K562 (cell line): ENCODE measurements around the gene LAG3. TPM values are rescaled to one million over a fixed set of nuclear protein-coding genes. Genes with fewer than 3 reads are reported as not detected.

Experiments used
- ATAC-seq: fragments of 200-7000 bp; cut with Tn5 transposase; 3 replicates; pipeline ENCODE4 v1.9.1; 2020; ENCODE audit warnings: moderate library complexity
- BruUV-seq: library from RNA; stranded (reverse); fragments of 400-500 nt; replicated peaks from 2 replicates; lab custom pipeline; 2021; lab: Mats Ljungman, UMichigan
- CTCF ChIA-PET: fragments of 300-600 bp; formaldehyde crosslinking; extraction: SDS; loops from one replicate; lab custom pipeline; 2021; ENCODE audit warnings: low intra/inter-chr PET ratio; lab: Yijun Ruan, JAX
- POLR2A ChIA-PET: fragments of 300-600, 350-650 bp; sonication (Branson Sonifier 250); formaldehyde crosslinking; extraction: SDS; loops from one replicate; lab custom pipeline; 2021; ENCODE audit warnings: antibody characterized with exemption, inconsistent platforms; lab: Yijun Ruan, JAX
- DNase-seq, 4 experiments: peaks; one replicate each; pipeline versions ENCODE4 v3.0.0 to v3.0.0-alpha.2; 2011 to 2018; ENCODE audit warnings: low spot score in 3 of 4, mixed read lengths in 3 of 4; ENCODE audit errors: extremely low read depth in 1 of 4
- FAIRE-seq: peaks from 2 replicates; lab custom pipeline; 2011; peaks lifted over from hg19 to GRCh38; lab: Jason Lieb, UNC
- H2AFZ ChIP-seq: 2 replicates; pipeline ENCODE4 v1.6.0; 2011; ENCODE audit warnings: low read depth, low read length, control low read depth, inconsistent platforms
- H3K27ac ChIP-seq: fragments of 200-600 bp; 3 replicates; pipeline ENCODE4 v1.8.0; 2011; ENCODE audit warnings: low read depth, mild to moderate bottlenecking, control low read depth, inconsistent platforms, low read length, moderate library complexity, mixed read lengths; ENCODE audit errors: extremely low read depth
- H3K27me3 ChIP-seq, 2 experiments: fragments of 300-600 bp in 1 of 2; 2 replicates in 1 of 2; 3 replicates in 1 of 2; pipeline versions ENCODE4 v1.6.0 to v1.8.0; 2011; ENCODE audit warnings: inconsistent platforms in 2 of 2, low read length in 2 of 2, mild to moderate bottlenecking in 1 of 2, mixed read lengths in 1 of 2, moderate library complexity in 1 of 2; ENCODE audit not compliant: control insufficient read depth in 2 of 2, insufficient read depth in 2 of 2
- H3K36me3 ChIP-seq: fragments of 300-600 bp; 3 replicates; pipeline ENCODE4 v1.8.0; 2011; ENCODE audit warnings: mild to moderate bottlenecking, low read length, inconsistent platforms; ENCODE audit not compliant: control insufficient read depth, insufficient read depth
- H3K4me1 ChIP-seq, 2 experiments: fragments of 200-600 bp in 1 of 2; replicated peaks in 1 of 2; 2 replicates in 1 of 2; 3 replicates in 1 of 2; pipeline versions ENCODE4 v1.5.1 to v1.8.0; 2011; ENCODE audit warnings: inconsistent platforms in 2 of 2, low read length in 2 of 2, mild to moderate bottlenecking in 1 of 2, mixed read lengths in 1 of 2, moderate library complexity in 1 of 2; ENCODE audit not compliant: control insufficient read depth in 2 of 2, insufficient read depth in 2 of 2
- H3K4me2 ChIP-seq: 2 replicates; pipeline ENCODE4 v1.6.1; 2011; ENCODE audit warnings: low read length, control low read depth, inconsistent platforms, mixed read lengths; ENCODE audit not compliant: insufficient read depth
- H3K4me3 ChIP-seq: fragments of 200-600 bp; sonication (generic), shearing (Covaris generic); 2 replicates; pipeline ENCODE4 v1.5.1; 2016; ENCODE audit warnings: control low read depth, inconsistent platforms
- H3K79me2 ChIP-seq: fragments of 200-600 bp; 3 replicates; pipeline ENCODE4 v1.8.0; 2011; ENCODE audit warnings: low read length, inconsistent platforms; ENCODE audit not compliant: control insufficient read depth, insufficient read depth
- H3K9ac ChIP-seq, 2 experiments: 2 replicates each; pipeline versions ENCODE4 v1.6.0 to v1.6.1; 2011; ENCODE audit warnings: low read depth in 2 of 2, low read length in 2 of 2, control low read depth in 1 of 2, inconsistent platforms in 1 of 2, mild to moderate bottlenecking in 1 of 2, mixed read lengths in 1 of 2; ENCODE audit not compliant: insufficient read depth in 1 of 2
- H3K9me1 ChIP-seq: one replicate; pipeline ENCODE4 v1.6.0; 2011; ENCODE audit warnings: inconsistent platforms, mild to moderate bottlenecking, low read length, moderate library complexity; ENCODE audit not compliant: control insufficient read depth, insufficient read depth
- H3K9me3 ChIP-seq: replicated peaks from 2 replicates; pipeline ENCODE4 v1.5.1; 2011; ENCODE audit warnings: low read depth, low read length, inconsistent platforms; ENCODE audit not compliant: control insufficient read depth, insufficient read depth
- H4K20me1 ChIP-seq: replicated peaks from 2 replicates; pipeline ENCODE4 v1.6.1; 2011; ENCODE audit warnings: low read length, inconsistent platforms, mixed read lengths; ENCODE audit not compliant: control insufficient read depth, insufficient read depth
- BHLHE40 ChIP-seq: IDR thresholded peaks from 2 replicates; pipeline ENCODE4 v1.6.1; 2011; ENCODE audit warnings: low read length, improper control_type of control experiment
- E2F3 ChIP-seq: fragments of 250-450 bp; sonication (Bioruptor Pico); IDR thresholded peaks from 2 replicates; pipeline ENCODE4 v1.4.0; 2020; ENCODE audit warnings: mild to moderate bottlenecking
- KLF16 ChIP-seq: IDR thresholded peaks from 2 replicates; pipeline ENCODE4 v1.6.1; 2016; ENCODE audit warnings: antibody characterized with exemption
- POLR2A ChIP-seq: fragments of 450-650 bp; conservative IDR thresholded peaks from 2 replicates; pipeline ENCODE4 v1.6.1; 2016
- POLR2AphosphoS2 ChIP-seq: IDR thresholded peaks from 2 replicates; pipeline ENCODE4 v1.6.1; 2012; ENCODE audit warnings: low read length, improper control_type of control experiment
- RBM22 ChIP-seq: fragments of 200-400 bp; formaldehyde crosslinking; IDR thresholded peaks from 2 replicates; pipeline ENCODE4 v1.6.1; 2018; ENCODE audit warnings: low read length, low read depth; ENCODE audit not compliant: poor library complexity, severe bottlenecking
- RBM25 ChIP-seq: fragments of 200-400 bp; formaldehyde crosslinking; IDR thresholded peaks from 2 replicates; pipeline ENCODE4 v1.6.1; 2018; ENCODE audit warnings: low read length, low read depth, moderate library complexity; ENCODE audit not compliant: severe bottlenecking
- TAF9B ChIP-seq: fragments of 450-650 bp; IDR thresholded peaks from 2 replicates; pipeline ENCODE4 v1.6.1; 2018; ENCODE audit warnings: mild to moderate bottlenecking; ENCODE audit not compliant: partially characterized antibody
- WGBS: fragments of 100-300 bp; shearing (Covaris generic); methylation state at CpG from one replicate; pipeline ENCODE4 v1.1.6; 2016; ENCODE audit warnings: low coverage, mixed read lengths; ENCODE audit not compliant: insufficient coverage; ENCODE audit errors: missing lambda C conversion rate; 5-methylcytosine and 5-hydroxymethylcytosine counted together
- in situ Hi-C: fragments of 300-500 bp; cut with MboI; formaldehyde crosslinking; loops from 4 replicates; pipeline ENCODE4 v1.15.0; 2018; ENCODE audit warnings: inconsistent platforms, mixed read lengths
- intact Hi-C: fragments of 100-400 bp; cut with micrococcal nuclease; formaldehyde crosslinking; loops from 2 replicates; pipeline ENCODE4 v1.14.2; 2022
- polyA plus RNA-seq, 8 experiments: library from polyadenylated mRNA; depleted of rRNA in 4 of 8; stranded (reverse) in 5 of 8; unstranded in 3 of 8; fragments of >200 nt; fragmentation: Nextera tagmentation in 2 of 8; fragmentation: Illumina TruSeq in 1 of 8; extraction: Ambion mirVana in 2 of 8; extraction: Trizol in 1 of 8; gene quantifications; 2 replicates each; pipeline versions ENCODE4 v1.2.1 to v1.2.3, GENCODE V29; 2011 to 2014; ENCODE audit warnings: inconsistent platforms in 1 of 8, missing spikeins in 1 of 8
- total RNA-seq, 7 experiments: library from RNA; depleted of rRNA in 6 of 7; stranded (reverse); fragments of >200 nt in 6 of 7; fragmentation: Illumina TruSeq in 2 of 7; extraction: Trizol in 2 of 7; gene quantifications; 2 replicates each; pipeline versions ENCODE4 v1.2.1 to v1.2.3, GENCODE V29; 2011 to 2021; ENCODE audit warnings: low replicate concordance in 1 of 7
- TF ChIP-seq, protein P1 (sequence below): fragments of 200-400 bp; formaldehyde crosslinking; IDR thresholded peaks from 2 replicates; pipeline ENCODE4 v1.6.1; 2017; ENCODE audit warnings: mild to moderate bottlenecking, low read depth, low read length, moderate library complexity
- TF ChIP-seq, protein P2 (sequence below): fragments of 250-450 bp; sonication (Bioruptor Pico); IDR thresholded peaks from 2 replicates; pipeline ENCODE4 v1.9.0; 2021; ENCODE audit warnings: mild to moderate bottlenecking
- TF ChIP-seq, protein P3 (sequence below), 2 experiments: IDR thresholded peaks; 2 replicates each; pipeline ENCODE4 v1.6.1; 2011; ENCODE audit warnings: borderline replicate concordance in 1 of 2, control low read depth in 1 of 2, low read depth in 1 of 2, low read length in 1 of 2, mild to moderate bottlenecking in 1 of 2, mixed read lengths in 1 of 2, moderate library complexity in 1 of 2; ENCODE audit not compliant: insufficient read depth in 1 of 2, insufficient read length in 1 of 2, poor library complexity in 1 of 2, severe bottlenecking in 1 of 2; ENCODE audit errors: extremely low read depth in 1 of 2
- TF ChIP-seq, protein P4 (sequence below): sonication (generic); formaldehyde crosslinking; IDR thresholded peaks from 2 replicates; pipeline ENCODE4 v1.8.0; 2022; ENCODE audit warnings: mild to moderate bottlenecking, missing genetic modification reagents, borderline replicate concordance
- TF ChIP-seq, protein P5 (sequence below): fragments of 150-350 bp; conservative IDR thresholded peaks from 2 replicates; pipeline ENCODE4 v1.6.1; 2014; ENCODE audit warnings: low read length

Gene LAG3
- total and polyA plus RNA-seq, 9 of the 15 experiments (the other 6 are each of a cell fraction or from before 2014, with no cell fraction given): 0.07 to 0.66 (median 0.09) TPM; not detected in 1

DNA sequence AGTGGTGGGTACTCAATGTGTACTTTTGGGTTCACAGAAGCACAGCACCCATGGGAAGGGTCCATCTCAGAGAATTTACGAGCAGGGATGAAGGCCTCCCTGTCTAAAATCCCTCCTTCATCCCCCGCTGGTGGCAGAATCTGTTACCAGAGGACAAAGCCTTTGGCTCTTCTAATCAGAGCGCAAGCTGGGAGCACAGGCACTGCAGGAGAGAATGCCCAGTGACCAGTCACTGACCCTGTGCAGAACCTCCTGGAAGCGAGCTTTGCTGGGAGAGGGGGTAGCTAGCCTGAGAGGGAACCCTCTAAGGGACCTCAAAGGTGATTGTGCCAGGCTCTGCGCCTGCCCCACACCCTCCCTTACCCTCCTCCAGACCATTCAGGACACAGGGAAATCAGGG lies 47.8 kb downstream of the LAG3 start:
- H3K9me3 ChIP-seq: no peaks in the 10 kb centered on the region
- no peaks in the 10 kb centered on the region for H4K20me1 ChIP-seq
- in situ Hi-C loops: no loop called here
- peak overlapping the region in 1 of 2 experiments; percentile 35; a peak in 1 of 4 replicates for H3K9ac ChIP-seq
- no peaks in the 10 kb centered on the region for H3K9me1 ChIP-seq
- WGBS: 34% methylated on average over 3 of the region's 5 CpGs
- H3K27ac ChIP-seq: no peak overlapping the region
- ATAC-seq (no peak), FAIRE-seq (no peak), DNase-seq (no peak)
- H3K36me3 ChIP-seq: no peaks in the 10 kb centered on the region
- H3K4me2 ChIP-seq: no peak overlapping the region
- H3K4me3 ChIP-seq: no peak overlapping the region
- no peaks in the 10 kb centered on the region for H3K79me2 ChIP-seq
- ChIA-PET CTCF (no interaction called here), POLR2A (no interaction called here)
- peaks cover 0 to 4% of the 10 kb centered on the region in 2 experiments; a peak in 2 of 5 replicates for H3K27me3 ChIP-seq
- no TSS peak for BruUV-seq
- H3K4me1 ChIP-seq: peaks cover 8 to 16% of the 10 kb centered on the region in 2 experiments; a peak in 4 of 5 replicates
- intact Hi-C loops: loop anchor here (10.0 kb wide), 2 partner anchors 205 to 265 kb away; partner anchors contain the start of gene IFFO1
- no peak overlapping the region for H2AFZ ChIP-seq
- TF ChIP-seq, protein P1, sequence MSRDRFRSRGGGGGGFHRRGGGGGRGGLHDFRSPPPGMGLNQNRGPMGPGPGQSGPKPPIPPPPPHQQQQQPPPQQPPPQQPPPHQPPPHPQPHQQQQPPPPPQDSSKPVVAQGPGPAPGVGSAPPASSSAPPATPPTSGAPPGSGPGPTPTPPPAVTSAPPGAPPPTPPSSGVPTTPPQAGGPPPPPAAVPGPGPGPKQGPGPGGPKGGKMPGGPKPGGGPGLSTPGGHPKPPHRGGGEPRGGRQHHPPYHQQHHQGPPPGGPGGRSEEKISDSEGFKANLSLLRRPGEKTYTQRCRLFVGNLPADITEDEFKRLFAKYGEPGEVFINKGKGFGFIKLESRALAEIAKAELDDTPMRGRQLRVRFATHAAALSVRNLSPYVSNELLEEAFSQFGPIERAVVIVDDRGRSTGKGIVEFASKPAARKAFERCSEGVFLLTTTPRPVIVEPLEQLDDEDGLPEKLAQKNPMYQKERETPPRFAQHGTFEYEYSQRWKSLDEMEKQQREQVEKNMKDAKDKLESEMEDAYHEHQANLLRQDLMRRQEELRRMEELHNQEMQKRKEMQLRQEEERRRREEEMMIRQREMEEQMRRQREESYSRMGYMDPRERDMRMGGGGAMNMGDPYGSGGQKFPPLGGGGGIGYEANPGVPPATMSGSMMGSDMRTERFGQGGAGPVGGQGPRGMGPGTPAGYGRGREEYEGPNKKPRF: no peak
- TF ChIP-seq, protein P2, sequence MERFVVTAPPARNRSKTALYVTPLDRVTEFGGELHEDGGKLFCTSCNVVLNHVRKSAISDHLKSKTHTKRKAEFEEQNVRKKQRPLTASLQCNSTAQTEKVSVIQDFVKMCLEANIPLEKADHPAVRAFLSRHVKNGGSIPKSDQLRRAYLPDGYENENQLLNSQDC: no peak
- TF ChIP-seq, protein P3, sequence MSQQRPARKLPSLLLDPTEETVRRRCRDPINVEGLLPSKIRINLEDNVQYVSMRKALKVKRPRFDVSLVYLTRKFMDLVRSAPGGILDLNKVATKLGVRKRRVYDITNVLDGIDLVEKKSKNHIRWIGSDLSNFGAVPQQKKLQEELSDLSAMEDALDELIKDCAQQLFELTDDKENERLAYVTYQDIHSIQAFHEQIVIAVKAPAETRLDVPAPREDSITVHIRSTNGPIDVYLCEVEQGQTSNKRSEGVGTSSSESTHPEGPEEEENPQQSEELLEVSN (IDR thresholded peaks at IDR 0.05; ENCODE audit: borderline replicate concordance in 1 of 2, extremely low read depth in 1 of 2, insufficient read depth in 1 of 2, insufficient read length in 1 of 2, low read depth in 1 of 2, low read length in 1 of 2, poor library complexity in 1 of 2, severe bottlenecking in 1 of 2): no peak
- TF ChIP-seq POLR2AphosphoS2 (no peak), E2F3 (CRISPR knock-in tag) (no peak), KLF16 (no peak), TAF9B (no peak), RBM25 (no peak), BHLHE40 (no peak), RBM22 (no peak), POLR2A (no peak)
- TF ChIP-seq, protein P4, sequence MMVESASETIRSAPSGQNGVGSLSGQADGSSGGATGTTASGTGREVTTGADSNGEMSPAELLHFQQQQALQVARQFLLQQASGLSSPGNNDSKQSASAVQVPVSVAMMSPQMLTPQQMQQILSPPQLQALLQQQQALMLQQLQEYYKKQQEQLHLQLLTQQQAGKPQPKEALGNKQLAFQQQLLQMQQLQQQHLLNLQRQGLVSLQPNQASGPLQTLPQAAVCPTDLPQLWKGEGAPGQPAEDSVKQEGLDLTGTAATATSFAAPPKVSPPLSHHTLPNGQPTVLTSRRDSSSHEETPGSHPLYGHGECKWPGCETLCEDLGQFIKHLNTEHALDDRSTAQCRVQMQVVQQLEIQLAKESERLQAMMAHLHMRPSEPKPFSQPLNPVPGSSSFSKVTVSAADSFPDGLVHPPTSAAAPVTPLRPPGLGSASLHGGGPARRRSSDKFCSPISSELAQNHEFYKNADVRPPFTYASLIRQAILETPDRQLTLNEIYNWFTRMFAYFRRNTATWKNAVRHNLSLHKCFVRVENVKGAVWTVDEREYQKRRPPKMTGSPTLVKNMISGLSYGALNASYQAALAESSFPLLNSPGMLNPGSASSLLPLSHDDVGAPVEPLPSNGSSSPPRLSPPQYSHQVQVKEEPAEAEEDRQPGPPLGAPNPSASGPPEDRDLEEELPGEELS (CRISPR knock-in tag): no peak
- TF ChIP-seq, protein P5, sequence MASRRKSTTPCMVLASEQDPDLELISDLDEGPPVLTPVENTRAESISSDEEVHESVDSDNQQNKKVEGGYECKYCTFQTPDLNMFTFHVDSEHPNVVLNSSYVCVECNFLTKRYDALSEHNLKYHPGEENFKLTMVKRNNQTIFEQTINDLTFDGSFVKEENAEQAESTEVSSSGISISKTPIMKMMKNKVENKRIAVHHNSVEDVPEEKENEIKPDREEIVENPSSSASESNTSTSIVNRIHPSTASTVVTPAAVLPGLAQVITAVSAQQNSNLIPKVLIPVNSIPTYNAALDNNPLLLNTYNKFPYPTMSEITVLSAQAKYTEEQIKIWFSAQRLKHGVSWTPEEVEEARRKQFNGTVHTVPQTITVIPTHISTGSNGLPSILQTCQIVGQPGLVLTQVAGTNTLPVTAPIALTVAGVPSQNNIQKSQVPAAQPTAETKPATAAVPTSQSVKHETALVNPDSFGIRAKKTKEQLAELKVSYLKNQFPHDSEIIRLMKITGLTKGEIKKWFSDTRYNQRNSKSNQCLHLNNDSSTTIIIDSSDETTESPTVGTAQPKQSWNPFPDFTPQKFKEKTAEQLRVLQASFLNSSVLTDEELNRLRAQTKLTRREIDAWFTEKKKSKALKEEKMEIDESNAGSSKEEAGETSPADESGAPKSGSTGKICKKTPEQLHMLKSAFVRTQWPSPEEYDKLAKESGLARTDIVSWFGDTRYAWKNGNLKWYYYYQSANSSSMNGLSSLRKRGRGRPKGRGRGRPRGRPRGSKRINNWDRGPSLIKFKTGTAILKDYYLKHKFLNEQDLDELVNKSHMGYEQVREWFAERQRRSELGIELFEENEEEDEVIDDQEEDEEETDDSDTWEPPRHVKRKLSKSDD: no peak
